ENCODE results near the gene GRN.

The GRN gene

GRCh38 chr17:44348234-44348987 lies 3.3 kb downstream of the GRN start:
- no peak for DNase-seq

- DNase-seq: no peak
These were observed 3.9 kb downstream of the GRN start for GRCh38 chr17:44348988-44349364.

- no peak for DNase-seq
These were observed 4.5 kb downstream of the GRN start for GRCh38 chr17:44349553-44350070.

GRCh38 chr17:44350733-44351226 lies 5.7 kb downstream of the GRN start:
- DNase-seq: peak in 1 of 2 experiments; percentile 48

GRCh38 chr17:44351464-44351863 lies 6.4 kb downstream of the GRN start:
- no peak for DNase-seq

- DNase-seq: no peak
These were observed 7.1 kb downstream of the GRN start for GRCh38 chr17:44351961-44352827.

GRCh38 chr17:44352828-44353671 lies 7.9 kb downstream of the GRN start:
- DNase-seq: no peak

GRCh38 chr17:44353672-44354331 lies 8.7 kb downstream of the GRN start:
- no peak for DNase-seq

- DNase-seq: no peak
These were observed 9.8 kb downstream of the GRN start for GRCh38 chr17:44354582-44355561.

GRCh38 chr17:44355642-44356099 lies 10.6 kb downstream of the GRN start:
- no peak for DNase-seq

- no peak for DNase-seq
These were observed 11.1 kb downstream of the GRN start for GRCh38 chr17:44356241-44356640.

GRCh38 chr17:44358066-44358465 lies 13.0 kb downstream of the GRN start:
- DNase-seq: no peak

- DNase-seq: no peak
These were observed 13.9 kb downstream of the GRN start for GRCh38 chr17:44359006-44359405.

- DNase-seq: no peak
These were observed 14.5 kb downstream of the GRN start for GRCh38 chr17:44359458-44360143.

GRCh38 chr17:44360144-44360533 lies 15.0 kb downstream of the GRN start:
- DNase-seq: no peak

- DNase-seq: no peak
These were observed 15.7 kb downstream of the GRN start for GRCh38 chr17:44360826-44361225.

- no peak for DNase-seq
These were observed 16.5 kb downstream of the GRN start for GRCh38 chr17:44361292-44362260.

- no peak for DNase-seq
These were observed 17.4 kb downstream of the GRN start for GRCh38 chr17:44362459-44362948.

All from NCI-H1930 (cell line).